CD4-positive, alpha-beta T cell (primary cell): ENCODE data around the gene SNRNP200. TPM values are rescaled to one million over a fixed set of nuclear protein-coding genes. Genes with fewer than 3 reads are reported as not detected.
A peak's percentile ranks its signal among the peaks of the same experiment; 100 is the strongest.

Experiments
- ATAC-seq: fragments of 200-7000 bp; cut with Tn5 transposase; one replicate; pipeline ENCODE4 v1.10.0; 2022; ENCODE audit warnings: mild to moderate bottlenecking; ENCODE audit not compliant: poor library complexity
- CTCF ChIA-PET: fragments of 350-600 bp; sonication (Branson Sonifier 250); formaldehyde crosslinking; loops from one replicate; lab custom pipeline; 2021; ENCODE audit warnings: antibody characterized with exemption, inconsistent platforms; lab: Charles Lee
- POLR2A ChIA-PET: fragments of 350-600 bp; sonication (Branson Sonifier 250); formaldehyde crosslinking; loops from one replicate; lab custom pipeline; 2021; ENCODE audit warnings: antibody characterized with exemption, inconsistent platforms; lab: Charles Lee
- DNase-seq, 14 experiments: peaks; one replicate each; pipeline ENCODE4 v3.0.0-alpha.2; 2013 to 2020; ENCODE audit warnings: mixed read lengths in 2 of 14
- H3K27ac ChIP-seq, 2 donors: one replicate each; pipeline versions ENCODE4 v1.5.1 to v1.7.0; 2013; ENCODE audit warnings: low read length in 2 of 2, low read depth in 1 of 2, mild to moderate bottlenecking in 1 of 2
- H3K27me3 ChIP-seq, 2 experiments: 1 replicate in 1 of 2; 2 replicates in 1 of 2; pipeline versions ENCODE4 v1.6.1 to v1.7.0; 2013; ENCODE audit warnings: low read length in 2 of 2, control low read depth in 1 of 2, mild to moderate bottlenecking in 1 of 2, moderate library complexity in 1 of 2; ENCODE audit not compliant: insufficient read depth in 2 of 2, control insufficient read depth in 1 of 2
- H3K36me3 ChIP-seq: one replicate; pipeline ENCODE4 v1.6.1; 2013; ENCODE audit warnings: low read length, control low read depth; ENCODE audit not compliant: insufficient read depth
- H3K4me1 ChIP-seq: one replicate; pipeline ENCODE4 v1.6.1; 2013; ENCODE audit warnings: low read length, control low read depth; ENCODE audit not compliant: insufficient read depth
- H3K4me3 ChIP-seq: one replicate; pipeline ENCODE4 v1.5.1; 2013; ENCODE audit warnings: mild to moderate bottlenecking, low read length, moderate library complexity
- H3K9me3 ChIP-seq, 2 experiments: 1 replicate in 1 of 2; 2 replicates in 1 of 2; pipeline versions ENCODE4 v1.6.1 to v1.7.0; 2013; ENCODE audit warnings: low read length in 2 of 2, mild to moderate bottlenecking in 2 of 2, control low read depth in 1 of 2, moderate library complexity in 1 of 2; ENCODE audit not compliant: control insufficient read depth in 1 of 2, insufficient read depth in 1 of 2
- H3K27ac Mint-ChIP-seq: one replicate; pipeline ENCODE4 v1.8.0; 2020; ENCODE audit warnings: mixed read lengths
- H3K27me3 Mint-ChIP-seq: one replicate; pipeline ENCODE4 v1.8.0; 2021; ENCODE audit warnings: mixed read lengths
- H3K36me3 Mint-ChIP-seq: one replicate; pipeline ENCODE4 v1.8.0; 2021; ENCODE audit warnings: low read depth, mixed read lengths
- H3K4me1 Mint-ChIP-seq: one replicate; pipeline ENCODE4 v1.8.0; 2021; ENCODE audit warnings: low read depth, mixed read lengths
- H3K4me3 Mint-ChIP-seq: one replicate; pipeline ENCODE4 v1.8.0; 2020; ENCODE audit warnings: mild to moderate bottlenecking, mixed read lengths
- H3K9me3 Mint-ChIP-seq: one replicate; pipeline ENCODE4 v1.8.0; 2020; ENCODE audit warnings: mixed read lengths
- CTCF ChIP-seq: fragments of 200-600 bp; IDR thresholded peaks from one replicate; pipeline ENCODE4 v1.8.0; 2022; ENCODE audit warnings: antibody characterized with exemption, mild to moderate bottlenecking
- intact Hi-C, 2 experiments: fragments of 100-400 bp; cut with DNase I in 1 of 2; cut with micrococcal nuclease in 1 of 2; formaldehyde crosslinking; loops; one replicate each; pipeline versions ENCODE4 v1.15.1 to v1.9.0; 2023 to 2025; cut with DNase I, micrococcal nuclease
- total RNA-seq, 174 experiments: library from RNA in 2 of 174; stranded (reverse) in 2 of 174; gene quantifications; one replicate each; pipeline ENCODE4 v1.2.3 and lab custom pipeline; 2021 to 2026

Gene SNRNP200
- total RNA-seq, 2 experiments from 2014 or later = 274 to 297 TPM

- H3K4me3 Mint-ChIP-seq = no peak overlapping the region
- Histone ChIP-seq H3K36me3 (peaks cover 72% of the 10 kb centered on the region), H3K9me3 (no peaks in the 10 kb centered on the region), H3K27me3 (no peaks in the 10 kb centered on the region), H3K4me1 (peaks cover 9% of the 10 kb centered on the region), H3K27ac (no peak overlapping the region), H3K4me3 (no peak overlapping the region)
- H3K27me3 Mint-ChIP-seq = no peaks in the 10 kb centered on the region
- TF ChIP-seq CTCF = no peak
- peaks cover 94% of the 10 kb centered on the region for H3K36me3 Mint-ChIP-seq
- intact Hi-C loops = no loop called here
- H3K9me3 Mint-ChIP-seq = no peaks in the 10 kb centered on the region
- ChIA-PET POLR2A (no interaction called here), CTCF (no interaction called here)
- H3K4me1 Mint-ChIP-seq = peaks cover 5% of the 10 kb centered on the region
- no peak for ATAC-seq
- DNase-seq = no peak
- H3K27ac Mint-ChIP-seq = no peak overlapping the region
Observed at GRCh38 chr2:96271995-96272394, 33.4 kb downstream of the SNRNP200 start.

DNA sequence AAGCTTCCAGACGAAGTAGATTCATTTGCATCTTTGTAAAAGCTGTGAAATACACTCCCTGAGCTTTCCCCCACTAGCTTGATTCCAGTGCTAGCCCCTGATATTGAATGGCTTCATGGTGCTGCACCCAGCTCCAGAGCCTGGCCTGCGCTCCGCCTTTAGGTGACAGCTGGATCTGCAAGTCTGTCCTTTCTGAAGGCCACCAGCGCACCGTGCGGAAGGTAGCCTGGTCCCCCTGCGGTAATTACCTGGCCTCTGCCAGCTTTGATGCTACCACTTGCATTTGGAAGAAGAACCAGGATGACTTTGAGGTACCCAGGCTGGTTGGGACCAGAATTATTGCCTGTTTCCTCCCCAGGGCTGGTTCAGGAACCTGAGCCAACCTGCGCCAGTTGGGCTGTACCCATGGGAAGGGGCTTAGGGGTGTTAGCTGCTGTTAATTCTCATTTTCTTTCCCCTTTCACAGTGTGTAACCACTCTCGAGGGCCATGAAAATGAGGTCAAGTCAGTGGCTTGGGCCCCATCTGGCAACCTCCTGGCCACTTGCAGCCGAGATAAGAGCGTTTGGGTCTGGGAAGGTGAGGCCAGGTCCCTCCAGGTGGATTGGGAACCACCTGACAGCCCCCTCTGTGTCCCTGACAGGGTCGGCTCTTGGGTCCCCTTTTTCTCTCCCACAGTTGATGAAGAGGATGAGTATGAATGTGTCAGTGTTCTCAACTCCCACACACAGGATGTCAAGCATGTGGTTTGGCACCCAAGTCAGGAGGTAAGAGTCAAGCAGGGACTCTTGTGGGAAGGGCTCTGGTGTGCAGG is 38.0 kb downstream of the SNRNP200 start:
- ATAC-seq (no peak), DNase-seq (peak in 12 of 14 experiments; percentile 17 to 74 (median 42))
- Mint-ChIP-seq H3K4me3 (peak overlapping the region; percentile 92), H3K36me3 (peaks cover 82% of the 10 kb centered on the region), H3K27me3 (no peaks in the 10 kb centered on the region), H3K27ac (peak overlapping the region; percentile 82), H3K9me3 (no peaks in the 10 kb centered on the region), H3K4me1 (peaks cover 37% of the 10 kb centered on the region)
- TF ChIP-seq CTCF = no peak
- Histone ChIP-seq H3K36me3 (peaks cover 54% of the 10 kb centered on the region), H3K27ac (peak overlapping the region; percentile 23 to 57), H3K9me3 (no peaks in the 10 kb centered on the region), H3K4me1 (peaks cover 42% of the 10 kb centered on the region), H3K27me3 (no peaks in the 10 kb centered on the region), H3K4me3 (peak overlapping the region; percentile 86)
- ChIA-PET CTCF (interaction anchor here (0.7 to 1.4 kb wide), 5 partner anchors 38 to 230 kb away, joined by 3 to 9 read pairs (median 4); partner anchors contain the start of genes NCAPH, SNRNP200 and STARD7), POLR2A (interaction anchor here (0.9 to 2.0 kb wide), 6 partner anchors 11 to 271 kb away, joined by 3 to 13 read pairs (median 3); partner anchors contain the start of genes NCAPH, SNRNP200 and STARD7)
- intact Hi-C loops = loop anchor here (5.0 to 10.0 kb wide), 4 partner anchors 125 to 470 kb away; partner anchors contain the start of gene ANKRD36C (in 1 of the 2)

GRCh38 chr2:96265840-96266679 is 39.3 kb downstream of the SNRNP200 start, which contains the start of the genes CIAO1 and TMEM127:
TSS of gene CIAO1 (plus strand) at chr2:96266225. CDS start at chr2:96266351, 126 bp downstream.
TSS of gene TMEM127 (minus strand) at chr2:96265997. CDS start at chr2:96265381, 616 bp downstream.
- CTCF ChIA-PET = interaction anchor here (1.0 to 1.4 kb wide), 3 partner anchors 39 to 124 kb away, joined by 3 to 9 read pairs (median 4); partner anchors contain the start of genes NCAPH and SNRNP200
- no peaks in the 10 kb centered on the region for H3K27me3 ChIP-seq
- H3K4me1 Mint-ChIP-seq = peaks cover 43% of the 10 kb centered on the region

More at GRCh38 chr2:96265840-96266679, 39.3 kb downstream of the SNRNP200 start, which contains the start of the genes CIAO1 and TMEM127:
- Mint-ChIP-seq H3K36me3 (peaks cover 82% of the 10 kb centered on the region), H3K27ac (peak within 1 kb of the TSS; percentile 82), H3K27me3 (no peaks in the 10 kb centered on the region), H3K4me3 (peak within 1 kb of the TSS; percentile 92), H3K9me3 (no peaks in the 10 kb centered on the region)
- H3K4me3 ChIP-seq = peak within 1 kb of the TSS; percentile 86
- intact Hi-C loops = loop anchor here (1.0 to 10.0 kb wide), 7 partner anchors 39 to 471 kb away; partner anchors contain the start of genes SNRNP200 (in 2 of the 2), STARD7 (in 2 of the 2), ANKRD36C (in 1 of the 2) and DUSP2 (in 1 of the 2)
- ATAC-seq = peak; percentile 92
- POLR2A ChIA-PET = interaction anchor here (1.0 to 2.0 kb wide), 3 partner anchors 54 to 272 kb away, joined by 3 to 13 read pairs (median 5); partner anchors contain the start of gene STARD7
- DNase-seq = peak; percentile 95 to 99 (median 97)
- no peaks in the 10 kb centered on the region for H3K9me3 ChIP-seq
- no peak for TF ChIP-seq CTCF
- peak within 1 kb of the TSS; percentile 85 to 87 for H3K27ac ChIP-seq
- peaks cover 47% of the 10 kb centered on the region for H3K36me3 ChIP-seq
- peaks cover 51% of the 10 kb centered on the region for H3K4me1 ChIP-seq
